Fibroblast of lung (primary cell): ENCODE measurements around the gene PRC1. TPM values are rescaled to one million over a fixed set of nuclear protein-coding genes. Genes with fewer than 3 reads are reported as not detected.

Experiments used
- DNase-seq, 2 donors: peaks; one replicate each; pipeline versions ENCODE4 v3.0.0 to v3.0.0-alpha.2; 2010; ENCODE audit warnings: low read depth in 2 of 2
- H2AFZ ChIP-seq: 2 replicates; pipeline ENCODE4 v1.5.1; 2012; ENCODE audit warnings: low read length, control low read depth, inconsistent platforms
- H3K27ac ChIP-seq: 2 replicates; pipeline ENCODE4 v1.5.1; 2011; ENCODE audit warnings: low read length, control low read depth; ENCODE audit not compliant: insufficient read depth
- H3K27me3 ChIP-seq: 2 replicates; pipeline ENCODE4 v1.5.1; 2011; ENCODE audit warnings: mild to moderate bottlenecking, low read length; ENCODE audit not compliant: control insufficient read depth, insufficient read depth
- H3K36me3 ChIP-seq: 2 replicates; pipeline ENCODE4 v1.5.1; 2011; ENCODE audit warnings: low read length; ENCODE audit not compliant: control insufficient read depth, insufficient read depth
- H3K4me1 ChIP-seq: 2 replicates; pipeline ENCODE4 v1.5.1; 2011; ENCODE audit warnings: low read length; ENCODE audit not compliant: control insufficient read depth, insufficient read depth; ENCODE audit errors: extremely low read depth
- H3K4me2 ChIP-seq: 2 replicates; pipeline ENCODE4 v1.5.1; 2011; ENCODE audit warnings: low read length, control low read depth; ENCODE audit not compliant: insufficient read depth; ENCODE audit errors: extremely low read depth
- H3K4me3 ChIP-seq, 4 experiments: fragments of 200-600 bp in 1 of 4; sonication (generic) in 1 of 4; replicated peaks in 1 of 4; 2 replicates each; pipeline ENCODE4 v1.5.1; 2011 to 2016; ENCODE audit warnings: low read length in 4 of 4, low read depth in 3 of 4, mild to moderate bottlenecking in 3 of 4, control low read depth in 2 of 4, inconsistent platforms in 1 of 4, mixed read lengths in 1 of 4; ENCODE audit not compliant: insufficient read depth in 1 of 4; ENCODE audit errors: control extremely low read depth in 1 of 4
- H3K79me2 ChIP-seq: 2 replicates; pipeline ENCODE4 v1.5.1; 2012; ENCODE audit warnings: mild to moderate bottlenecking, low read length, inconsistent platforms; ENCODE audit not compliant: control insufficient read depth, insufficient read depth
- H3K9ac ChIP-seq: 2 replicates; pipeline ENCODE4 v1.5.1; 2011; ENCODE audit warnings: mild to moderate bottlenecking, low read length, control low read depth; ENCODE audit not compliant: insufficient read depth
- H3K9me3 ChIP-seq: 2 replicates; pipeline ENCODE4 v1.5.1; 2012; ENCODE audit warnings: low read depth, low read length; ENCODE audit not compliant: control insufficient read depth, insufficient read depth
- H4K20me1 ChIP-seq: 2 replicates; pipeline ENCODE4 v1.5.1; 2011; ENCODE audit warnings: low read length; ENCODE audit not compliant: control insufficient read depth, insufficient read depth; ENCODE audit errors: extremely low read depth
- CTCF ChIP-seq, 2 donors: IDR thresholded peaks in 1 of 2; conservative IDR thresholded peaks in 1 of 2; 1 replicate in 1 of 2; 2 replicates in 1 of 2; pipeline ENCODE4 v1.5.1; 2011 to 2012; ENCODE audit warnings: low read length in 2 of 2, control low read depth in 1 of 2, inconsistent platforms in 1 of 2, low read depth in 1 of 2, mild to moderate bottlenecking in 1 of 2
- EZH2 ChIP-seq: IDR thresholded peaks from 2 replicates; pipeline ENCODE4 v1.5.1; 2012; ENCODE audit warnings: low read length, control low read depth, mild to moderate bottlenecking; ENCODE audit errors: missing control alignments
- polyA plus RNA-seq, 2 donors: library from polyadenylated mRNA; depleted of rRNA in 1 of 2; stranded (reverse) in 1 of 2; unstranded in 1 of 2; fragments of >200 nt; gene quantifications; 2 replicates each; pipeline ENCODE4 v1.2.1, GENCODE V29; 2011 to 2012; ENCODE audit warnings: missing spikeins in 1 of 2
- total RNA-seq: library from RNA; depleted of rRNA; stranded (reverse); fragments of >200 nt; gene quantifications from 2 replicates; pipeline ENCODE4 v1.2.1, GENCODE V29; 2014

PRC1 gene
- total and polyA plus RNA-seq, 2 donors (not counting 1 experiment from before 2014, with no cell fraction given): 57.8 to 60.5 TPM

DNA sequence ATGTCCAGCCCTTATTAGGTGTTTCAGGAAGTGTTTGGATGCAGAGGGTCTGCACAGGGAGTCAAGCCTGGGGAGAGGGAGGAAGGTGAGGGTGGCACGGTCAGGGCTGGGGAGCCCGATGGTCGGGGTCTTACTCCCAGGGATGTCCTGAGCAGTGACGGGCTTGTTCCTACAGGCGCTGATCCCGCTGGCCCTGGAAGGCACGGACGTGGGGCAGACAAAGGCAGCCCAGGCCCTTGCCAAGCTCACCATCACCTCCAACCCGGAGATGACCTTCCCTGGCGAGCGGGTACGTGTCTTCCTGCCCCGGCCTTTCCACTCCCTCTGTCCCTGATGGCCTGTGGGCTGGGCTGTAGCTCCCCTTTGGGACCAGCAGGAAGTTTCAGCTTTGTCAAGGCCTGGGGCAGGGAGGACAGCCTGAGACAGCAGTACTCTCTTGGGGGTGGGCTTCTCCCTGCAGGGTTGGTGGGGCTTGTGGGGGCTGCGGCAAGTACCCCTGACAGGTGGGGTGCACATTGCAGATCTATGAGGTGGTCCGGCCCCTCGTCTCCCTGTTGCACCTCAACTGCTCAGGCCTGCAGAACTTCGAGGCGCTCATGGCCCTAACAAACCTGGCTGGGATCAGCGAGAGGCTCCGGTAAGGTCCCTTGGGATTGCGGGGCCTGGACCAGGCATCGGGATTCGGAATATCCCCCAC, 44.2 kb downstream of the PRC1 start:
- Histone ChIP-seq H3K36me3 (peaks cover 43% of the 10 kb centered on the region), H3K4me2 (no peak overlapping the region), H3K27ac (no peak overlapping the region), H3K9ac (no peak overlapping the region), H3K4me3 (no peak overlapping the region), H3K27me3 (no peaks in the 10 kb centered on the region), H2AFZ (no peak overlapping the region), H3K9me3 (no peaks in the 10 kb centered on the region), H3K4me1 (no peaks in the 10 kb centered on the region), H4K20me1 (no peaks in the 10 kb centered on the region), H3K79me2 (no peaks in the 10 kb centered on the region)
- TF ChIP-seq EZH2 (no peak), CTCF (conservative IDR thresholded peaks at IDR 0.05 in 1 of 2, IDR thresholded peaks at IDR 0.05 in 1 of 2; ENCODE audit: low read depth in 1 of 2, low read length in 2 of 2) (no peak)
- no peak for DNase-seq

GRCh38 chr15:90948506-90948905, 45.8 kb downstream of the PRC1 start:
- Histone ChIP-seq H3K4me3 (no peak overlapping the region), H3K4me1 (no peaks in the 10 kb centered on the region), H3K27me3 (no peaks in the 10 kb centered on the region), H3K9ac (no peak overlapping the region), H3K36me3 (peaks cover 39% of the 10 kb centered on the region), H3K27ac (no peak overlapping the region), H2AFZ (no peak overlapping the region), H3K79me2 (no peaks in the 10 kb centered on the region), H4K20me1 (no peaks in the 10 kb centered on the region), H3K9me3 (no peaks in the 10 kb centered on the region), H3K4me2 (no peak overlapping the region)
- TF ChIP-seq CTCF (conservative IDR thresholded peaks at IDR 0.05 in 1 of 2, IDR thresholded peaks at IDR 0.05 in 1 of 2; ENCODE audit: low read depth in 1 of 2, low read length in 2 of 2): no peak
- no peak for TF ChIP-seq EZH2
- no peak for DNase-seq

DNA sequence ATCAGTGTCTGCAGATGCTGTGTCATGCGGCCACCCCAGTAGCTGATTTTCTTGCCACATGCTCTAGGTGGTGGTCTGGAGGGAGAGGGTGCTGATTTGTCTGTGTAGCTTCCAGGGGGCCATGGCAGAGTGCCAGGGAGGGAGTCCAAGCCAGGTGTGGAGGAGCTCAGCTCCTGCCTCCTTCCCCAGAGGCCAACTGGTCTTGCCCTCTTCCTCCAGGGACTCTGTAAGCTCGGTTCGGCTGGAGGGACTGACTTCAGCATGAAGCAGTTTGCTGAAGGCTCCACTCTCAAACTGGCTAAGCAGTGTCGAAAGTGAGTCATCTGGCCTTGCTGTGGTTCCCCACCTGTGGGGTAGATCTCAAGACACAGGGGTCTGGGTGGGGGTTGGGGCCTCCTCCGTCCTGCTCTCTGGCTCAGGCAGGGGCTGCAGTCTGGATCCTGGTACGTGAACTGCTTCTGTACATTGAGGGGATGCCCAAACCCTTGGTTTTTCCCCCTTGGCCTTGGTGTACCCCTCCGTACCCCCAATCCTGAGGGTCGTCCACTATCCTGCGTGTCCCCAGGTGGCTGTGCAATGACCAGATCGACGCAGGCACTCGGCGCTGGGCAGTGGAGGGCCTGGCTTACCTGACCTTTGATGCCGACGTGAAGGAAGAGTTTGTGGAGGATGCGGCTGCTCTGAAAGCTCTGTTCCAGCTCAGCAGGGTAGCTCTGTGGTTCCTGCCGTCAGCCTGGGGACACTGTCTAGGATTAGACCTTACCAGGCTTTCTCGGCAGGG, 46.6 kb downstream of the PRC1 start:
- Histone ChIP-seq H3K79me2 (no peaks in the 10 kb centered on the region), H3K9ac (no peak overlapping the region), H2AFZ (no peak overlapping the region), H3K4me2 (no peak overlapping the region), H3K4me3 (no peak overlapping the region), H3K27me3 (no peaks in the 10 kb centered on the region), H3K9me3 (no peaks in the 10 kb centered on the region), H3K27ac (no peak overlapping the region), H3K4me1 (no peaks in the 10 kb centered on the region), H4K20me1 (no peaks in the 10 kb centered on the region), H3K36me3 (peaks cover 35% of the 10 kb centered on the region)
- no peak for DNase-seq
- no peak for TF ChIP-seq CTCF (conservative IDR thresholded peaks at IDR 0.05 in 1 of 2, IDR thresholded peaks at IDR 0.05 in 1 of 2; ENCODE audit: low read depth in 1 of 2, low read length in 2 of 2)
- TF ChIP-seq EZH2: no peak
